Muscle of back (tissue), 11 donors: ENCODE results near the gene KRTAP4-4. TPM values are rescaled to one million over a fixed set of nuclear protein-coding genes. Genes with fewer than 3 reads are reported as not detected.
"Not testable (repeated sequence)": the region's sequence is repeated elsewhere in the genome, so short reads cannot be mapped to it uniquely, and the experiment has no call there.

Source experiments
- DNase-seq, 3 donors: peaks; one replicate each; pipeline versions ENCODE4 v3.0.0 to v3.0.0-alpha.2; 2013
- polyA plus RNA-seq, 10 donors: library from polyadenylated mRNA; unstranded; fragments of 120-200 nt; gene quantifications; one replicate each; pipeline ENCODE4 v1.2.1, GENCODE V29; 2013; ENCODE audit not compliant: insufficient read length in 10 of 10

KRTAP4-4 gene
- polyA plus RNA-seq, 10 donors, result not detected

DNA sequence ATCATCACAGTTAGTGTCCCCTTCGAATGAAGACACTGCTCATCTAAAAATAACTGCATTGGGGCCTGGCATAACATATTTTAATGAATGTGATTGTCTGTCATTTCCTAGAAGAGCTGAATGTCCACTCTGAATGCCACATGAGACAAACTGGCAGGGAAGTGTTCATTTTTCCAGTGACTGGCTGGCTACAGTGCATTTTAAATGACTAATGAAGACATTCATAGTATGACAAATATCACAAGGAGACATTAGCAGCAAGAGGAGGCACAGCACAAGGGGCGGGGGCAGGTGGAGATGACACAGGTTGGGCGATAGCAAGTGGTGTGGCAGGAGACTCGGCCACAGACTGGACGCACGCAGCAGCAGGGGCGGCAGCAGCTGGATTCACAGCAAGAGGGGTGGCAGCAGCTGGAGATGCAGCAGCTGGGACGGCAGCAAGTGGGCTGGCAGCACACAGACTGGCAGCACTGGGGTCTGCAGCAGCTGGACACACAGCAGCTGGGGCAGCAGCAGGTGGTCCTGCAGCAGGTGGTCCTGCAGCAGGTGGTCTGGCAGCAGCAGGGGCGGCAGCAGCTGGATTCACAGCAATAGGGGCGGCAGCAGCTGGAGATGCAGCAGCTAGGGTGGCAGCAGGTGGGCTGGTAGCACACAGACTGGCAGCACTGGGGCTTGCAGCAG lies 11.4 kb downstream of the KRTAP4-4 start:
- not testable (repeated sequence) for DNase-seq

DNA sequence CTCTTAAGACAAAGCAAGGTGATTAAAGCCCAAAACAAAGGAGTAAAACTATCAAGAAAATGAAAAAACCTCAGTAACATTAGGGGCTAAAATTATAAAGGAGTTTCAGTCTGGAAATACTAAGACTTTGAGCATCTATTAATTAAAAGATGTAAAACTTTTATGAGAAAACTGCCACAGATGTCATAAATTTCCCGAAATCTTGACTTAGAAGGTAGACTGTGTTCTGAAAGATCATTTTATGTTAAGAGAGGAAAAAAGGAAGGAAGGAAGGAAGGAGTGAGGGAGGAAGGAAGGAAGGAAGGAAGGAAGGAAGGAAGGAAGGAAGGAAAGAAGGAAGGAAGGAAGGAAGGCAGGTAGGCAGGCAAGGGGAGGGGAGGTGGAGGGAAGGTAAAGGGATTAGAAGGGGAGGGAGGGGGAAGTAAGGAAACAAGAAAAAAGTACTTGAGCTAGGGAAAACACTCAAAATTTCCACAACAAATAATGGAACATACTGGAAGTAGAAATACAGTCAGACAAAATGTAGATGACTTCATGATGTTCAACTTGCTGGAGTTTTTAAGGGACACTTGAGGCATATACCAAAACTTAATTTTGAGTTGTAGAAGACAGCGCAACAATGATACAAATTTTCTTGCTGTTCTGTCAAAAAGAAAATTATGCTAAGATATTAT lies 12.9 kb downstream of the KRTAP4-4 start:
- no peak for DNase-seq

DNA sequence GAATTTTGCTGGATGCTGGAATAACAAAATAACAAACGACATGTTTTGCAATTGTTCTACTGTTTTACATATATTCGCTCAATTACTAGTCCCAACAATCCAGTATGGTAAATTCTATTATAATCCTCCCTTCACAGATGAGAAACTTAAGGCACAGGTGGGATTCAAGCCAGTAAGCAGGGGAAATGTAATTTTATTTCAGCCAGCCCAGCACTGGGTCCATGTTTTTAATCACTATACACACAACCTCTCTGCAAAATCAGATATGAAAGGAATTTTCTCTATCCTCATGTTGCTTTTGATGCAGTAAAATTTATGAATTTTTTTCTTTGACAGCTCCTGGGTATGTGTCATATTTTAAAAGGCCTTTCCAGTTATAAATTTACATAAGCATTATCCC lies 15.3 kb downstream of the KRTAP4-4 start:
- DNase-seq, result no peak

DNA sequence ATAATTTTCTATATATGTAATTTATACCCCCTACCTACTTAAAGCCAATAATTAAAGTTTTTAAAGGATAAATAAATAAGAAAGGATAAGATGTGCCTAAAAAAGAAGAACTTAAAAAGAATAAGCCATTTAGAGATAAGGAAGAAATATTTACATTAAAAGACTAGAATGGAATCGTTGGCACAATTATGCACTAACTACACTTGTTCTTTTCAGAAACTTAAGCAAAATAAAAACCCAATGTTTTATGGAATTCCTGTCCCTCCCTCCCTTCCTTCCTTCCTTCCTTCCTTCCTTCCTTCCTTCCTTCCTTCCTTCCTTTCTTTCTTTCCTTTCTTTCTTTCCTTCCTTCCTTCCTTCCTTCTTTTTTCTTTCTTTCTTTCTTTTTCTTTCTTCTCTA lies 15.7 kb downstream of the KRTAP4-4 start:
- no peak for DNase-seq

DNA sequence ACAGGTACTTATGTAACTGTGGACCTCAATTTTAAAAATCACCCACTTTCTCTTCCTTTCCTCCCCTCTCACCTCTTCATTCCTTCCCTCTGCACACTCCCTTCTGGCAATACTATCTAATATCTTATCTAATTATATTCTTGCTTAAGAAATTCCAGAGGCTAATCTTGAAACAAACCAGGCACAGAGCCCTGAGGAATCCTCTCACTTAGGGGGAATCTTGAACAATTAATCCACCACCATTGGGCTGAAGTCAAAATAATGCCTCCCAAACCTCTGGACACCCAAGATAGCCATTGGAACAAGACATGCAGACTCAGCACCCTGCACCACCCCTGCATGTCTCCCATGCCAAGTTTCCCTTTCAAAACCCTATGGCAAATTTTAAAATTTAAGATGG lies 19.2 kb downstream of the KRTAP4-4 start:
- DNase-seq, result no peak

DNA sequence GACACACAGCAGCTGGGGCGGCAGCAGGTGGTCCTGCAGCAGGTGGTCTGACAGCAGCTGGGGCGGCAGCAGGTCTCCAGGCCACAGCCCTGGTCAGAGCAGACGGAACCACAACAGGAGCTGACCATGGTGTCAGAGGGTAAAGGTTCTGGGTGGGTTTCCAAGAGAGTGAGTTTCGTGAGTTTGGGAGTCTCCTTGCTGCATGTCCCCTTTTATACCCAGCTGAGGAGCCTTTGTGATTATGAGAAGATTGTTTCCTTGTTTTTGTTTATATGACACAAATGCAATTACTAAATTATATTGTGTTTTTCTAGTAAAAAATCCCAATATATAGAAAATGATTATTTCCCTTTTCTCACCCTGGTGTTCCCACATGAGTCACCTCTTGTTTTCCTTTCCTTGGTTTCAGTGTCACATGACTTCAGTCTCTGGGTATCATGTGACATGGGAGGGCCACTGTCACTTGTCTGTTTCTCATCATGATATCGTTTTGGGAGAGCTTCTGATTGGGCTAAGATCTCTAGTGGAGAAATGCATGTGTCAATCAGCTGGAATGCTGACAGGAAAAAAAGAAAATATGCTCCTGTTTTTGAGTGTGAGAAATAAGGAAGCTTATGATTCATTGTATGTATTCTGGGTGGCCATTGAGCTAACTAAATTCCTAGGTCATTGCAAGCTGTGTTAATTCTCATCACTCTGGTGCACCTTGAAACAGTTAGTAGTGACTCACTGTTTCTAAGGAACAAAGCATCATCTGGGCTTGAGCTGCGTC lies 20.0 kb downstream of the KRTAP4-4 start, which contains the start of gene KRTAP4-6:
KRTAP4-6 (minus strand) TSS at position 185 of the 772 bp plus-strand sequence; CDS start at position 128, 57 bp downstream.
- DNase-seq, result peak in 1 of 3 donors; percentile 90

DNA sequence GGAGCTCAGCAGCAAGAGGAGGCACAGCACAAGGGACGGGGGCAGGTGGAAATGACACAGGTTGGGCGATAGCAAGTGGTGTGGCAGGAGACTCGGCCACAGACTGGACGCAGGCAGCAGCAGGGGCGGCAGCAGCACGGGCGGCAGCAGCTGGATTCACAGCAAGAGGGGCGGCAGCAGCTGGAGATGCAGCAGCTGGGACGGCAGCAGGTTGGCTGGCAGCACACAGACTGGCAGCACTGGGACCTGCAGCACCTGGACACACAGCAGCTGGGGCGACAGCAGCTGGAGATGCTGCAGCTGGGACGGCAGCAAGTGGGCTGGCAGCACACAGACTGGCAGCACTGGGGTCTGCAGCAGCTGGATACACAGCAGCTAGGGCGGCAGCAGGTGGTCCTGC lies 20.7 kb downstream of the KRTAP4-4 start:
- not testable (repeated sequence) for DNase-seq

DNA sequence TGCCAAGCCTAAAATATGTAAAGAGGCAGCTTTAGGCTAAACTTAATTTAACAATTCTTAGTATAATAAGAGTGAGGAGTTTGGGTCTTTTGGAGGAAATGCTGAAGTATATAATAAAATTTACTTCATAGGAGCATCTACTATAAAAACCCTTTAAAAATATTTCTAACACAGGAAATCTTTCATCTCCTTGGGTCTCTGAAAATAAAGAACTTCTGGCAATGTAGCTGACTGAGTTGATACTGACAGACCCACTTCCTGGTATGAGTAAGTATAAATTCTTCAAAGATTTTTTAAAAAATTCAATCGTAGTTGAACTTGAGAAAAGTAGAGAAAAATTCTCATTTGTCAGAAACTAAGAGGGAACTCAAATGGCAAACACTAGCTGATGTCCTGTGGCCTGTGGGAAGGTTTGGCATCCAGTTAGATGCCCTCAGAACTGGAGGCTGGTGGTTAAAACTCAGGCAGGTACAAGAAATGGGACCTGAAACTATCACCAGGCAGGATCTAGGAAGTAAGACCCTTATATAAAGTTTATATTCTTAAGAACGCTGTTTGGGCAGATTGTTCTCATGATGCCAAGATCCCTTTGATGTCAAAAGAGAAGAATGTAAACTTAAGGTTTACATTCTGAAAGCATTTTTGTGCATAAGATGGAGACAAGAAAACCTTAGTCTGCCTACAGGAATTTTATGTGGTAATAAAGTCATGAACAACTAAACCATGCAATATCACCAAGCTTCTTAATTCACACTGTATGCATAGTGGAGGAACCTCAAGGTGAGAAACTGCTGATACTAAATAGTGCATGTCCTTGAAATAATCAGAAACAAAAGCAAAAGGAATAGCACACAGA lies 26.4 kb downstream of the KRTAP4-4 start:
- no peak for DNase-seq

DNA sequence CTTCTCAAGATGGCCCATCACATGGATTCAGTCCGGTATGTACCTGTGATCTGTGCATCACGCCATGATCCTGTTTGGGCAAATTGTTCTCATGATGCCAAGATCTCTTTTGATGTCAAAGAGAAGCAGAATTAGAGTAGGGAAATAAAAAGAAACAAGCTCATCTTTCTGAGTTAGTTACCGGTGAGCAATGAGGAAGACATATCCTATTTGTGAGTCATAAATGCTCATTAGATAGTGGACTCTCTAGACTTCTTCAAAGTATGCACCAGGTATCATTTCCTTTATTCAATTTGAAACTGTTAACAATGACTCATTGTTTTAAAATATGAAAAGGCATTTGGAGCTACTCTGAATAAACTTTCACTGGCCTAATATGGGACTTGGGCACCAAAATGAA lies 28.6 kb downstream of the KRTAP4-4 start:
- no peak for DNase-seq

DNA sequence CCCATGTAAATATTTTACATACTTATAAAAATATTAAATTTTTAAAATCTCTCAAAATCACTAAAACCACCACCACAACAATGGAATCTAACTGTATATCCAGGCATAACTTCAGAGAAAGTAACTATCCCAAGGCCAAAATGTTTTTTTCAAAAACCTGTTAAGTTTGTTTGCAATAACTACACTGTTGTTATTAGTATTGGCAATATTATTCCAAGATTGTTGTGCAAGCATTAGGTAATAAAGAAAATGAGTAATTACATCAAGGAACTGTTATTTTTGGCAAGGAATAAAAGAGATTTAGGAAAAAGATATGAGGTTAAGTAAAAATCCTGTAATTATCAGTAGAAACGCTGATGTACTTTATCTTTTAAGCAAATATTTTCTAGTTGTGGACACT lies 33.2 kb downstream of the KRTAP4-4 start:
- no peak for DNase-seq

DNA sequence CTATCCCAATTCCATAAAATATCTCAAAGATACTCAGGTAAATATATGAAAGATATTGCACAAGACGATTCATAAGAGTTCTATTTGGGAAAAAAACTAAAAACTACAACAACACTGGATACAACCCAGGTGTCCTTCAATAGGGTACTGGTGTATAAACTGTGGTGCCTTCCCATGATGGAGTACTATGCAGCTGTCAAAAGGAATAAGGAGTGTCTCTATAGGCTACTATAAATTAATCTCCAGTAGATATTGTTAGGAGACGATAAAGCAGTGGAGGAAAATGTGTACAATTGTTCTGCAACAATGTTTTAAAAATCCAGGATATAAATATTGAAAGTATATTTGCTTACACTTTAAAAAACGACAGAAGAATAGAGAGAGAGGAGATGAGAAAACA lies 34.1 kb downstream of the KRTAP4-4 start:
- DNase-seq, result no peak

DNA sequence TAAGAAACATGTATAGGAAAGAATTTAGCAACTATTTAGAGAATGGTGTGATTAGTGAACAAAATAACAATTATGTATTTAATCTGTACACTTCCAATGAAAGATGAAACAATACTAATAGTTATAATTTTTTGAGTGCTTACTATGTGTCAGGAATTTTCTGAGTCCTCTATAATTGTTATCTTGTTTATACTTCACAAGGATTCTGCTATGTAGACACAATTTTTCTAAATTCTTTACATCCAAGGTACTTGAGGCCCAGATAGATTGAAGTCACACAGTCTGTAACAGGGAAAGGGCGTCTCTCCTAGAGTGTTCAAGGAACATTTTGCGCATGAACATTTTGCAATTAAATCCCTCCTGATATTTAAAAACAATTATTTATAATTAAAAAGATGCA lies 35.5 kb downstream of the KRTAP4-4 start:
- no peak for DNase-seq

DNA sequence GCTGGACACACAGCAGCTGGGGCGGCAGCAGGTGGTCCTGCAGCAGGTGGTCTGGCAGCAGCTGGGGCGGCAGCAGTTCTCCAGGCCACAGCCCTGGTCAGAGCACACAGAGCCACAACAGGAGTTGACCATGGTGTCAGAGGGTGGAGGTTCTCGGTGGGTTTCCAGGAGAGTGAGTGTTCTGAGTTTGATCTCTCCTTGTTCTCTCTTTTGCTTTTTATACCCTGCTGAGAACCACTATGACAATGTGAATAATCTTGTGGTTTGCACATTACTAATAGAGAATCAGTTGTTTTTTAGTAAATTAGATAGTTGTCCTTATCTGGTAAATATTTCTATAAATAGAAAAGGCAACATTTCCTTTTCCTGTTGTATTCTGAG lies 36.6 kb downstream of the KRTAP4-4 start, which contains the start of gene KRTAP4-12:
KRTAP4-12 (minus strand) TSS at position 192 of the 381 bp plus-strand sequence; CDS start at position 132, 60 bp downstream.
- DNase-seq, result not testable (repeated sequence)

DNA sequence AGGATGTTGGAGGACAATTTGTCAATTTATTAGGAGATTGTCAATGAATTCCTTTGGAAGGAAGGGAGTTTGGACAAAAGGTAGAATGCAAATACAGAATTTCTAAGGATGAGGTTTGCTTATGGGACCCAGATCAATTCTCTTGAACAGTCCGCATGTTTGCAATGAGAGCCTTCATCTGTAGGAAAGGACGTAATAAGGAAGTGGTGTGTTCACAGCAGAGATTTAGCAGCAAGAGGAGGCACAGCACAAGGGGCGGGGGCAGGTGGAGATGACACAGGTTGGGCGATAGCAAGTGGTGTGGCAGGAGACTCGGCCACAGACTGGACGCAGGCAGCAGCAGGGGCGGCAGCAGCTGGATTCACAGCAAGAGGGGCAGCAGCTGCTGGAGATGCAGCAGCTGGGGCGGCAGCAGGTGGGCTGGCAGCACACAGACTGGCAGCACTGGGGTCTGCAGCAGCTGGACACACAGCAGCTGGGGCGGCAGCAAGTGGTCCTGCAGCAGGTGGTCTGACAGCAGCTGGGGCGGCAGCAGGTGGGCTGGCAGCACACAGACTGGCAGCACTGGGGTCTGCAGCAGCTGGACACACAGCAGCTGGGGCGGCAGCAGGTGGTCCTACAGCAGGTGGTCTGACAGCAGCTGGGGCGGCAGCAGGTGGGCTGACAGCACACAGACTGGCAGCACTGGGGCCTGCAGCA lies 37.1 kb downstream of the KRTAP4-4 start:
- DNase-seq, result not testable (repeated sequence)

DNA sequence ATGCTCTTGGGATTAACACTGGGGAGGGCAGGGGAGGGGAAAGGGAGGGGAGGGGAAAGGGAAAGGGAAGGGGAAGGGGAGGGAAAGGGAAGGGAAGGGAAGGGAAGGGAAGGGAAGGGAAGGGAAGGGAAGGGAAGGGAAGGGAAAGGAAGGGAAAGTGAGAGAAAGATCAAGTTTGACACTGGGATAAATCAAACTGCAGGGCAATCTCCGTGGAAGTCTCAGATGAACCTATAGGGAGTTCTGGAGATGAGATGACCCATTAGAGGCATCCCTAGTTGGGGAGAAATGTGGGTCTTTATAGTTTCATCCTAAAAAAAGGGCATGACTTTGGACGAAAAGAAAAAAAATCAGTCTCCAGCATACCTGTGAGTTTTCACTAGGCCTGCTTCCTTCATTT lies 38.8 kb downstream of the KRTAP4-4 start:
- DNase-seq, result no peak

DNA sequence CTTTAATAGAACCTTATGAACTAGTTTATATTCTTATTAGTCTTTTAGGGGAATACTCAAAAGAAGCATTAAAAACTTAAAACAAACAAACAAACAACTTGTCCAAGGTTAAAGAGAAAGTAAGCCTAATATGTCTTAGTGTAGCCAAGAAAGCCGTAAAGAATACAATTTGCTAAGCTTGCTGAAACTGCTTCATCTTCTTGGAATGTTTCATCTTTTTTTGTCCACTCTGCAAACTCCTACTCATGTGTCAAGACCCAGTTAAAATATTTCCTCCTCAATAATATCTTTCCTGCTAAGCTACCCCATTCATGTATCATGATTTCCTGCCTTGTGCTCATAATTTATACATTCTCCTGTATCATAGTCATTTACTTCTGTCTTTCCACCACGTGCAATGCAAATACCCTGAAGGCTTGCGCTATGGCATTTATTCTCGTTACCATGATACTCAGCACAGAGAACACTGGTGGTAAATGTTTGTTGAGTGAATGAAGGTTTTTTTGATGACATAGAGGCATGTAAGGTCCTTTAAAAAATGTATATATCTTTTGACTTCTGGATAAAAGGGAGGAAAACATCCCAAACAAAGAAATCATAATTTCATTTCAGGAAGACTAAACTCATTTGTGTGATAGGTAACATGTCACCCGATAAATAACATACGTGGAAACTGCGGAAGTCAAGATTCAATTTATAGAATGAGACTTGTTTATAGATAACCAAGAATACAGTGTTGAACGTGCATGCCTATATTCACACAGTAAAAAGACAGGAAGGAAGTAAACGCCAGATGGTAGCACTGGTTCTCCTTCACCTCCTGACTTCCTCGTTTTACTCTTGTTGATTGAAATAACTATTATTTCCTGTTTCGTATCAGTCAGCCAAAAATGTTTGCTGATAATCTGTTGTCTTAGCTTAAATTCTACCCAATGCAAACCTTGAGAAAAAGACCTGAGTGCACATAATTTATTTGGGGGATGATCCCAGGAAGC lies 40.6 kb downstream of the KRTAP4-4 start:
- DNase-seq, result not testable (repeated sequence)

DNA sequence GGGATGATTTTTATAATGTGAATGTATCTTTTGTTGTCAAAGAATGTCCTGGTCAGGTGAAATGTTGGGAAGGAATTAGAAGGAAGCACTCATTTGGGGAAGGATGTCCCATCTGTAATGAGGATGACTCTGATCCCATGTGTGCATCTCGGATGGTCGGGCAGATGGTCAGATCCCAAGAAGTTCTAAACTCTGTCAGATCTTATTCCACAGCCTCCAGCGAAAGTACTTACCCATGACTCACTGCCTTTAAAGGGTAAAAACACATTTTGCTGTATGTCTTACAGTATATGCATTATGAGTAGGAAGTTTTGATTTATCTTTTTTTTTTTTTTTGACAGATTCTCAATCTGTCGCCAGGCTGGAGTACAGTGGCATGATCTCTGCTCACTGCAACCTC lies 41.8 kb downstream of the KRTAP4-4 start:
- no peak for DNase-seq

DNA sequence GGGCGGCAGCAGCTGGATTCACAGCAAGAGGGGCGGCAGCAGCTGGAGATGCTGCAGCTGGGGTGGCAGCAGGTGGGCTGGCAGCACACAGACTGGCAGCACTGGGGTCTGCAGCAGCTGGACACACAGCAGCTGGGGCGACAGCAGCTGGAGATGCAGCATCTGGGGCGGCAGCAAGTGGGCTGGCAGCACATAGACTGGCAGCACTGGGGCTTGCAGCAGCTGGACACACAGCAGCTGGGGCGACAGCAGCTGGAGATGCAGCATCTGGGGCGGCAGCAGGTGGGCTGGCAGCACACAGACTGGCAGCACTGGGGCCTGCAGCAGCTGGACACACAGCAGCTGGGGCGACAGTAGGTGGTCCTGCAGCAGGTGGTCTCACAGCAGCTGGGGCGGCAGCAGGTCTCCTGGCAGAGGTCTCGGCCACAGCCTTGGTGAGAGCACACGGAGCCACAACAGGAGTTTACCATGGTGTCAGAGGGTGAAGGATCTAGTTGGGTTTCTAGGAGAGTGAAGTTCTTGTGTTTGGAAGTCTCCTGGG lies 42.6 kb downstream of the KRTAP4-4 start, which contains the start of gene KRTAP4-11:
KRTAP4-11 (minus strand) TSS at position 528 of the 541 bp plus-strand sequence; CDS start at position 470, 58 bp downstream.
- not testable (repeated sequence) for DNase-seq

DNA sequence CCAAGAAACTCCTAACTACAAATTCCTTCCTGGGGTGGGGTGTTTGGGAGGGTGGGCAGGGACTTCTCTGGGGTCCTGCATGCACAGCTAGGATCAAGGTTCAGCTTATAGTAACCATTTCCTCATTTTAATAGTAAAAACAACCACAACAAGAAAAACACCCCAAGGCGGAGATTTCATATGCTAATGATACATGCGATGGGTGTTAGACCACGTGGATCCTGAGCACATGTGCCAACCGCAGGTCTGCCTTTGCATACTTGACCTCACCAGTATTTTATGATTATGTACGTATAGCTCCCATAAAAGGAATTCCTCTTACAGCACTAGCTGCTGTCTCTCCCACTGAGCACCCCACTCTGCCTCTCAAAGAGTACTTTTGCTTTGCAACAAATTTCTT lies 44.3 kb downstream of the KRTAP4-4 start:
- DNase-seq, result no peak
